Renal pelvis (tissue), 4 donors: ENCODE measurements around the gene TPH2. TPM values are rescaled to one million over a fixed set of nuclear protein-coding genes. Genes with fewer than 3 reads are reported as not detected.

Experiments used
- DNase-seq: peaks from one replicate; pipeline ENCODE4 v3.0.0-alpha.2; 2013
- polyA plus RNA-seq, 3 donors: library from polyadenylated mRNA; unstranded; fragments of 120-200 nt; gene quantifications; one replicate each; pipeline ENCODE4 v1.2.1, GENCODE V29; 2013; ENCODE audit not compliant: insufficient read length in 3 of 3

Gene TPH2
- polyA plus RNA-seq, 3 donors: 0.18 to 0.25 TPM; not detected in 1

GRCh38 chr12:71958993-71959578 lies 20.4 kb downstream of the TPH2 start:
- no peak for DNase-seq

GRCh38 chr12:71967211-71967610 lies 28.6 kb downstream of the TPH2 start:
- no peak for DNase-seq

- DNase-seq: no peak
These were observed 30.7 kb downstream of the TPH2 start for GRCh38 chr12:71969330-71969729.

GRCh38 chr12:71970031-71970430 lies 31.4 kb downstream of the TPH2 start:
- DNase-seq: no peak

GRCh38 chr12:71972441-71973074 lies 33.9 kb downstream of the TPH2 start:
- no peak for DNase-seq

GRCh38 chr12:71973687-71974086 lies 35.0 kb downstream of the TPH2 start:
- no peak for DNase-seq

- no peak for DNase-seq
These were observed 41.9 kb downstream of the TPH2 start for GRCh38 chr12:71980538-71980937.

- DNase-seq: no peak
These were observed 42.5 kb downstream of the TPH2 start for GRCh38 chr12:71981149-71981548.

GRCh38 chr12:71994715-71995114 lies 56.1 kb downstream of the TPH2 start:
- DNase-seq: no peak

- DNase-seq: no peak
These were observed 61.1 kb downstream of the TPH2 start for GRCh38 chr12:71999795-72000194.

- DNase-seq: no peak
These were observed 62.5 kb downstream of the TPH2 start for GRCh38 chr12:72000969-72001648.

- DNase-seq: no peak
These were observed 68.1 kb downstream of the TPH2 start for GRCh38 chr12:72006766-72007165.

GRCh38 chr12:72010356-72010755 lies 71.7 kb downstream of the TPH2 start:
- DNase-seq: no peak

- DNase-seq: no peak
These were observed 72.7 kb downstream of the TPH2 start for GRCh38 chr12:72011374-72011773.

GRCh38 chr12:72012874-72013273 lies 74.2 kb downstream of the TPH2 start:
- no peak for DNase-seq

- DNase-seq: no peak
These were observed 77.2 kb downstream of the TPH2 start for GRCh38 chr12:72015895-72016294.

- peak; percentile 67 for DNase-seq
These were observed 78.5 kb downstream of the TPH2 start for GRCh38 chr12:72017054-72017651.

GRCh38 chr12:72018036-72018435 lies 79.4 kb downstream of the TPH2 start:
- DNase-seq: no peak

- DNase-seq: peak; percentile 37
These were observed 86.0 kb downstream of the TPH2 start for GRCh38 chr12:72024613-72025012.

GRCh38 chr12:72025524-72025923 lies 86.9 kb downstream of the TPH2 start:
- no peak for DNase-seq

GRCh38 chr12:72028966-72029365 lies 90.3 kb downstream of the TPH2 start:
- no peak for DNase-seq

- no peak for DNase-seq
These were observed 91.6 kb downstream of the TPH2 start for GRCh38 chr12:72030277-72030676.

- no peak for DNase-seq
These were observed 92.4 kb downstream of the TPH2 start for GRCh38 chr12:72031066-72031465.
